ENCODE results near the gene KCNG2. TPM values are rescaled to one million over a fixed set of nuclear protein-coding genes. Genes with fewer than 3 reads are reported as not detected.

The KCNG2 gene
- total RNA-seq, 1 donor from 2014 or later, result not detected

GRCh38 chr18:79884294-79884962 lies 86.7 kb downstream of the KCNG2 start:
- TF ChIP-seq CTCF (IDR thresholded peaks at IDR 0.05), result no peak
- Mint-ChIP-seq H3K27me3 (ENCODE audit: unreplicated experiment) (no peaks in the 10 kb centered on the region), H3K4me1 (ENCODE audit: unreplicated experiment) (no peaks in the 10 kb centered on the region), H3K9me3 (ENCODE audit: unreplicated experiment) (peaks cover 29% of the 10 kb centered on the region), H3K36me3 (ENCODE audit: unreplicated experiment) (no peaks in the 10 kb centered on the region), H3K4me3 (ENCODE audit: unreplicated experiment) (no peak overlapping the region), H3K27ac (ENCODE audit: unreplicated experiment) (no peak overlapping the region)
- peak; percentile 83 for DNase-seq (ENCODE audit: extremely low spot score, unreplicated experiment)

GRCh38 chr18:79884963-79885728 lies 87.4 kb downstream of the KCNG2 start:
- Mint-ChIP-seq H3K27me3 (ENCODE audit: unreplicated experiment) (no peaks in the 10 kb centered on the region), H3K9me3 (ENCODE audit: unreplicated experiment) (peaks cover 29% of the 10 kb centered on the region), H3K27ac (ENCODE audit: unreplicated experiment) (no peak overlapping the region), H3K4me3 (ENCODE audit: unreplicated experiment) (no peak overlapping the region), H3K36me3 (ENCODE audit: unreplicated experiment) (no peaks in the 10 kb centered on the region), H3K4me1 (ENCODE audit: unreplicated experiment) (no peaks in the 10 kb centered on the region)
- DNase-seq (ENCODE audit: extremely low spot score, unreplicated experiment), result no peak
- TF ChIP-seq CTCF (IDR thresholded peaks at IDR 0.05), result no peak

DNA sequence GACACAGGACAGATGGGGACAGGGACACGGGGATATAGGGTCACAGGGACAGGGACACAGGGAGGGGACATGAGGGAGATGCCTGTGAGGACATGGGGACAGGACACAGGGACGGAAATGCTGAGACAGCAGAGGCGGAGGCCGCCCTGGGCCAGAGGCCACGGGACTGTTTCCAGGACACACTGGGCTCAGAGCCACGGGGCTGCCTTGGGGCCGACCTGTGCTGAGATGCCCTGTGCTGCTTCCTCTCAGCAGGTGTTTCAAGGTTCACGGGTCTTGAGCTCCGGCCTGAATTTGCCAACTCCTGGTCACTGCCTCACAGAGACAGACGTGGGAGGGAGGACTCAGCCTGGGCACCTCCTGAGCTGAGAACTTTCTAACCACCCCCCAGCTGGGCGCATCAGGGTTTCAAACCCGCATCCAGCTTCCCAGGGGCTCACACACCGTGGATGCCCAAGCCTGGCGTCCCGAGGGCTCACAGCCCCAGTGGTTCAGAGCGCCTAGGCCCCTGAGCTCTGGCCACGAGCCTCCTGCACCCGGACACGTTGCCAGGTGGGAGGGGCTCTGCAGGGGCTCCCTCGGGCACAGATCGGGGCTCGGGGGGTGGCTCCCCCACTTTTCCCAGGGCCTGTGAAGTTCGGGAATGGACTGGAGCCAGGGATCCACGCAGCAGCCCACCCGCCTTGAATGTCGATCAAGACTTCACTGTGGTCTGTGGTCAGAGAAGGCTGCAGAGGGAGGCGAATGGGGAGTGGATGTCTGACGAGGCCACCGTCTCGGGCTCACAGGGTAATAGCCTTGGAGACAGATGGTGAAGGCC lies 89.7 kb downstream of the KCNG2 start:
- H3K4me3 Mint-ChIP-seq (ENCODE audit: unreplicated experiment), result no peak overlapping the region
- no peaks in the 10 kb centered on the region for H3K27me3 Mint-ChIP-seq (ENCODE audit: unreplicated experiment)
- TF ChIP-seq CTCF (IDR thresholded peaks at IDR 0.05), result no peak
- peaks cover 24% of the 10 kb centered on the region for H3K9me3 Mint-ChIP-seq (ENCODE audit: unreplicated experiment)
- no peaks in the 10 kb centered on the region for H3K4me1 Mint-ChIP-seq (ENCODE audit: unreplicated experiment)
- no peak for DNase-seq (ENCODE audit: extremely low spot score, unreplicated experiment)
- H3K27ac Mint-ChIP-seq (ENCODE audit: unreplicated experiment), result no peak overlapping the region
- no peaks in the 10 kb centered on the region for H3K36me3 Mint-ChIP-seq (ENCODE audit: unreplicated experiment)

DNA sequence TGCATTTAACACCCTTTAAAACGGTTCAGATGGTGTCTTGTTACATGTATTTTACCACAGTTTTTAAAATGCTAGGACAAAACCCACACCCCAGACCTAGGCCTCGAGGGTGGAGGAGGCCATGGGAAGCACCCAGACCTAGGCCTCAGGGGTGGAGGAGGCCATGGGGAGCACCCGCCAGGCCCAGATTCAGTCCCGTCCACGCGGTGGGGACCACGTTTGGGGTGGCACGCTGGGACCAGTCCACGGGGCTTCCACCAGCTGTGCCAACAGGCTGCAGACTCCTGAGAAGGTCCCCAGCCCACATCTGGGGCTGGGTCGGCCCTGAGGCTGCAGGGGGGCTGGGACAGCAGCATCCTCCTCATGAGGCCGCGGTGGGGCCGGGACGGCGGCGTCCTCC lies 90.3 kb downstream of the KCNG2 start:
- no peak overlapping the region for H3K4me3 Mint-ChIP-seq (ENCODE audit: unreplicated experiment)
- H3K36me3 Mint-ChIP-seq (ENCODE audit: unreplicated experiment), result no peaks in the 10 kb centered on the region
- H3K27me3 Mint-ChIP-seq (ENCODE audit: unreplicated experiment), result no peaks in the 10 kb centered on the region
- peaks cover 30% of the 10 kb centered on the region for H3K9me3 Mint-ChIP-seq (ENCODE audit: unreplicated experiment)
- DNase-seq (ENCODE audit: extremely low spot score, unreplicated experiment), result no peak
- no peak overlapping the region for H3K27ac Mint-ChIP-seq (ENCODE audit: unreplicated experiment)
- no peaks in the 10 kb centered on the region for H3K4me1 Mint-ChIP-seq (ENCODE audit: unreplicated experiment)
- TF ChIP-seq CTCF (IDR thresholded peaks at IDR 0.05), result no peak

GRCh38 chr18:79889569-79889968 lies 91.8 kb downstream of the KCNG2 start:
- Mint-ChIP-seq H3K9me3 (ENCODE audit: unreplicated experiment) (peaks cover 35% of the 10 kb centered on the region), H3K4me3 (ENCODE audit: unreplicated experiment) (no peak overlapping the region), H3K27me3 (ENCODE audit: unreplicated experiment) (no peaks in the 10 kb centered on the region), H3K27ac (ENCODE audit: unreplicated experiment) (no peak overlapping the region), H3K4me1 (ENCODE audit: unreplicated experiment) (no peaks in the 10 kb centered on the region), H3K36me3 (ENCODE audit: unreplicated experiment) (no peaks in the 10 kb centered on the region)
- TF ChIP-seq CTCF (IDR thresholded peaks at IDR 0.05), result no peak
- no peak for DNase-seq (ENCODE audit: extremely low spot score, unreplicated experiment)
